Gastroesophageal sphincter (tissue), 3 donors: Measurements from ENCODE around the gene SOAT1.

Source experiments
- CTCF ChIP-seq, 4 experiments: fragments of 200-600 bp in 2 of 4; fragments of 450-650 bp in 2 of 4; sonication (generic) in 1 of 4; IDR thresholded peaks; one replicate each; pipeline ENCODE4 v1.5.1; 2017 to 2019; ENCODE audit warnings: antibody characterized with exemption in 4 of 4, mild to moderate bottlenecking in 2 of 4, moderate library complexity in 2 of 4
- POLR2AphosphoS5 ChIP-seq: sonication (generic); formaldehyde crosslinking; IDR thresholded peaks from one replicate; pipeline ENCODE4 v1.6.1; 2017; ENCODE audit warnings: antibody characterized with exemption

GRCh38 chr1:179297105-179297378, 3.4 kb downstream of the SOAT1 start:
- TF ChIP-seq CTCF (IDR thresholded peaks at IDR 0.05) (no peak), POLR2AphosphoS5 (no peak)
